H9 (cell line): Measurements from ENCODE around the gene MAP2K2. TPM values are rescaled to one million over a fixed set of nuclear protein-coding genes. Genes with fewer than 3 reads are reported as not detected.

Experiments
- DNase-seq: peaks from one replicate; pipeline ENCODE4 v3.0.0-alpha.2; 2017
- H2AFZ ChIP-seq: one replicate; pipeline ENCODE4 v1.6.1; 2013; ENCODE audit warnings: mild to moderate bottlenecking, low read length, control low read depth, moderate library complexity
- H2AK5ac ChIP-seq: 2 replicates; pipeline ENCODE4 v1.6.1; 2013; ENCODE audit warnings: low read length, control low read depth, mixed read lengths; ENCODE audit not compliant: insufficient read length
- H2BK120ac ChIP-seq: one replicate; pipeline ENCODE4 v1.6.1; 2013; ENCODE audit warnings: low read depth, mild to moderate bottlenecking, low read length, control low read depth, inconsistent platforms; ENCODE audit not compliant: poor library complexity, severe bottlenecking
- H2BK12ac ChIP-seq: 2 replicates; pipeline ENCODE4 v1.6.1; 2013; ENCODE audit warnings: low read length, control low read depth, mixed read lengths, low read depth; ENCODE audit not compliant: insufficient read length
- H2BK15ac ChIP-seq: 2 replicates; pipeline ENCODE4 v1.6.1; 2013; ENCODE audit warnings: low read depth, low read length, control low read depth
- H2BK20ac ChIP-seq: one replicate; pipeline ENCODE4 v1.6.1; 2013; ENCODE audit warnings: low read depth, mild to moderate bottlenecking, low read length, control low read depth, inconsistent platforms; ENCODE audit not compliant: poor library complexity, severe bottlenecking
- H2BK5ac ChIP-seq: 2 replicates; pipeline ENCODE4 v1.6.1; 2013; ENCODE audit warnings: low read length, control low read depth, mixed read lengths; ENCODE audit not compliant: insufficient read length
- H3K14ac ChIP-seq: 2 replicates; pipeline ENCODE4 v1.6.1; 2013; ENCODE audit warnings: low read length, control low read depth; ENCODE audit not compliant: insufficient read depth
- H3K18ac ChIP-seq: 2 replicates; pipeline ENCODE4 v1.6.1; 2013; ENCODE audit warnings: low read depth, mild to moderate bottlenecking, mixed read lengths, low read length, control low read depth; ENCODE audit not compliant: insufficient read length
- H3K23ac ChIP-seq: 2 replicates; pipeline ENCODE4 v1.6.1; 2013; ENCODE audit warnings: low read length, control low read depth, mixed read lengths, low read depth; ENCODE audit not compliant: insufficient read length
- H3K23me2 ChIP-seq: 2 replicates; pipeline ENCODE4 v1.6.1; 2013; ENCODE audit warnings: low read depth, mild to moderate bottlenecking, mixed read lengths, low read length, control low read depth; ENCODE audit not compliant: insufficient read length, poor library complexity, severe bottlenecking
- H3K27ac ChIP-seq: 2 replicates; pipeline ENCODE4 v1.5.1; 2013; ENCODE audit warnings: low read length, control low read depth, mixed read lengths, low read depth; ENCODE audit not compliant: insufficient read length
- H3K27me3 ChIP-seq: 2 replicates; pipeline ENCODE4 v1.6.1; 2013; ENCODE audit warnings: low read length, control low read depth, inconsistent platforms; ENCODE audit not compliant: insufficient read depth
- H3K4ac ChIP-seq: 2 replicates; pipeline ENCODE4 v1.6.1; 2013; ENCODE audit warnings: low read depth, mild to moderate bottlenecking, control low read depth, inconsistent platforms, low read length, moderate library complexity
- H3K4me1 ChIP-seq: 2 replicates; pipeline ENCODE4 v1.6.1; 2013; ENCODE audit warnings: low read length, control low read depth, inconsistent platforms; ENCODE audit not compliant: insufficient read depth
- H3K4me2 ChIP-seq: 2 replicates; pipeline ENCODE4 v1.6.1; 2013; ENCODE audit warnings: low read length, control low read depth, mixed read lengths; ENCODE audit not compliant: insufficient read length, insufficient read depth
- H3K56ac ChIP-seq: 2 replicates; pipeline ENCODE4 v1.6.1; 2013; ENCODE audit warnings: low read depth, mild to moderate bottlenecking, mixed read lengths, low read length, control low read depth; ENCODE audit not compliant: insufficient read length
- H3K79me1 ChIP-seq: 2 replicates; pipeline ENCODE4 v1.6.1; 2013; ENCODE audit warnings: low read depth, mild to moderate bottlenecking, moderate library complexity, low read length, control low read depth, inconsistent platforms; ENCODE audit not compliant: insufficient read depth, poor library complexity, severe bottlenecking
- H3K79me2 ChIP-seq: 2 replicates; pipeline ENCODE4 v1.6.1; 2013; ENCODE audit warnings: low read length, control low read depth, inconsistent platforms; ENCODE audit not compliant: insufficient read depth
- H3K9ac ChIP-seq: 2 replicates; pipeline ENCODE4 v1.6.1; 2013; ENCODE audit warnings: low read length, control low read depth, mixed read lengths; ENCODE audit not compliant: insufficient read length; ENCODE audit errors: extremely low read depth
- H3K9me3 ChIP-seq: one replicate; pipeline ENCODE4 v1.6.1; 2013; ENCODE audit warnings: low read depth, low read length, inconsistent platforms; ENCODE audit not compliant: control insufficient read depth
- H3T11ph ChIP-seq: one replicate; pipeline ENCODE4 v1.6.1; 2013; ENCODE audit warnings: mild to moderate bottlenecking, low read length, control low read depth, inconsistent platforms
- H4K20me1 ChIP-seq: one replicate; pipeline ENCODE4 v1.6.1; 2013; ENCODE audit not compliant: control insufficient read depth, insufficient read length, insufficient read depth
- H4K5ac ChIP-seq: 2 replicates; pipeline ENCODE4 v1.6.1; 2013; ENCODE audit warnings: low read depth, mild to moderate bottlenecking, mixed read lengths, low read length, control low read depth; ENCODE audit not compliant: insufficient read length
- H4K8ac ChIP-seq: replicated peaks from 2 replicates; pipeline ENCODE4 v1.6.1; 2013; ENCODE audit warnings: low read length, control low read depth, mixed read lengths, low read depth; ENCODE audit not compliant: insufficient read length
- H4K91ac ChIP-seq: 2 replicates; pipeline ENCODE4 v1.6.1; 2013; ENCODE audit warnings: low read depth, mild to moderate bottlenecking, moderate library complexity, mixed read lengths, low read length, control low read depth; ENCODE audit not compliant: insufficient read length
- H3K27ac Mint-ChIP-seq, 3 experiments: 2 replicates in 2 of 3; 3 replicates in 1 of 3; pipeline ENCODE4 v1.8.0; 2020 to 2021; ENCODE audit warnings: mixed read lengths in 3 of 3, mild to moderate bottlenecking in 1 of 3, moderate library complexity in 1 of 3
- H3K27me3 Mint-ChIP-seq: 2 replicates; pipeline ENCODE4 v1.8.0; 2021; ENCODE audit warnings: low read depth, mild to moderate bottlenecking, moderate library complexity, mixed read lengths
- H3K36me3 Mint-ChIP-seq, 3 experiments: 2 replicates in 2 of 3; 3 replicates in 1 of 3; pipeline ENCODE4 v1.8.0; 2020 to 2021; ENCODE audit warnings: low read depth in 3 of 3, mixed read lengths in 3 of 3; ENCODE audit not compliant: insufficient read depth in 1 of 3
- H3K4me1 Mint-ChIP-seq, 2 experiments: 2 replicates each; pipeline ENCODE4 v1.8.0; 2020; ENCODE audit warnings: mixed read lengths in 2 of 2
- H3K4me3 Mint-ChIP-seq, 2 experiments: 2 replicates in 1 of 2; 3 replicates in 1 of 2; pipeline ENCODE4 v1.8.0; 2020 to 2021; ENCODE audit warnings: mild to moderate bottlenecking in 2 of 2, mixed read lengths in 2 of 2, moderate library complexity in 1 of 2
- H3K9me3 Mint-ChIP-seq, 2 experiments: 2 replicates in 1 of 2; 3 replicates in 1 of 2; pipeline ENCODE4 v1.8.0; 2020; ENCODE audit warnings: mild to moderate bottlenecking in 2 of 2, mixed read lengths in 2 of 2, moderate library complexity in 1 of 2
- CTCF ChIP-seq: fragments of 200-600 bp; sonication (generic); conservative IDR thresholded peaks from 3 replicates; pipeline ENCODE4 v1.8.0; 2021; ENCODE audit warnings: antibody characterized with exemption, mild to moderate bottlenecking
- WGBS: extraction: QIAGEN DNeasy Blood & Tissue Kit; methylation state at CpG from one replicate; pipeline ENCODE4 v1.1.7; 2013; ENCODE audit warnings: missing lambda C conversion rate, low lambda C conversion rate, mixed read lengths; ENCODE audit not compliant: insufficient read length; ENCODE audit errors: extremely low coverage; 5-methylcytosine and 5-hydroxymethylcytosine counted together
- total RNA-seq: library from RNA; stranded (reverse); gene quantifications from 2 replicates; pipeline ENCODE4 v1.2.1, GENCODE V29; 2021

MAP2K2 gene
- total RNA-seq, 1 experiment from 2014 or later: 167 TPM

GRCh38 chr19:4152241-4152998, 28.5 kb upstream of the MAP2K2 start:
- no peaks in the 10 kb centered on the region for H3K23me2 ChIP-seq
- H3T11ph ChIP-seq: no peak overlapping the region
- no peaks in the 10 kb centered on the region for H3K4me1 ChIP-seq
- H3K79me2 ChIP-seq: no peaks in the 10 kb centered on the region
- Mint-ChIP-seq H3K36me3 (no peaks in the 10 kb centered on the region), H3K27me3 (peaks cover 48% of the 10 kb centered on the region), H3K9me3 (no peaks in the 10 kb centered on the region; a peak in 1 of 5 replicates), H3K4me3 (no peak overlapping the region; a peak in 1 of 5 replicates), H3K4me1 (peaks cover 0 to 4% of the 10 kb centered on the region in 2 experiments; a peak in 2 of 4 replicates), H3K27ac (no peak overlapping the region)
- H2BK120ac ChIP-seq: no peak overlapping the region
- H3K23ac ChIP-seq: no peak overlapping the region
- no peak overlapping the region for H2BK5ac ChIP-seq
- H3K4me2 ChIP-seq: no peak overlapping the region
- no peaks in the 10 kb centered on the region for H3K79me1 ChIP-seq
- no peak overlapping the region for H2AK5ac ChIP-seq
- H2BK20ac ChIP-seq: no peak overlapping the region
- no peaks in the 10 kb centered on the region for H3K9me3 ChIP-seq
- H4K20me1 ChIP-seq: no peaks in the 10 kb centered on the region
- WGBS: no CpG with 5 or more reads among the region's 10 CpGs
- no peak overlapping the region for H3K9ac ChIP-seq
- H3K18ac ChIP-seq: no peak overlapping the region
- H2BK15ac ChIP-seq: no peak overlapping the region
- no peak overlapping the region for H3K27ac ChIP-seq
- no peak overlapping the region for H3K4ac ChIP-seq
- no peak overlapping the region for H4K91ac ChIP-seq
- no peak for DNase-seq
- TF ChIP-seq CTCF: no peak
- H2BK12ac ChIP-seq: no peak overlapping the region
- no peak overlapping the region for H4K8ac ChIP-seq
- H4K5ac ChIP-seq: no peak overlapping the region
- H3K14ac ChIP-seq: no peak overlapping the region
- H2AFZ ChIP-seq: no peak overlapping the region
- H3K56ac ChIP-seq: no peak overlapping the region
- H3K27me3 ChIP-seq: no peaks in the 10 kb centered on the region
